HEK293 (cell line): ENCODE measurements around the gene TNFRSF9.

Experiments used
- CTCF ChIP-seq: fragments of 450-650 bp; formaldehyde crosslinking; IDR thresholded peaks from 2 replicates; pipeline ENCODE4 v1.5.1; 2016; ENCODE audit warnings: missing biosample characterization, missing genetic modification characterization
- PATZ1 ChIP-seq: fragments of 450-650 bp; formaldehyde crosslinking; IDR thresholded peaks from 2 replicates; pipeline ENCODE4 v1.5.1; 2016; ENCODE audit warnings: missing biosample characterization, missing genetic modification characterization
- REPIN1 ChIP-seq: fragments of 450-650 bp; formaldehyde crosslinking; IDR thresholded peaks from 2 replicates; pipeline ENCODE4 v1.5.1; 2017; ENCODE audit warnings: missing biosample characterization, missing genetic modification characterization, low read depth
- YY1 ChIP-seq: fragments of 450-650 bp; formaldehyde crosslinking; IDR thresholded peaks from 2 replicates; pipeline ENCODE4 v1.5.1; 2018; ENCODE audit warnings: missing biosample characterization, missing genetic modification characterization
- ZBTB6 ChIP-seq: fragments of 450-650 bp; formaldehyde crosslinking; IDR thresholded peaks from 2 replicates; pipeline ENCODE4 v1.5.1; 2017; ENCODE audit warnings: missing biosample characterization, missing genetic modification characterization
- ZNF174 ChIP-seq: fragments of 450-650 bp; formaldehyde crosslinking; IDR thresholded peaks from 2 replicates; pipeline ENCODE4 v1.5.0; 2017; ENCODE audit warnings: missing biosample characterization, mild to moderate bottlenecking, missing genetic modification characterization
- ZNF175 ChIP-seq: fragments of 450-650 bp; formaldehyde crosslinking; IDR thresholded peaks from 2 replicates; pipeline ENCODE4 v1.5.1; 2016; ENCODE audit warnings: missing biosample characterization, missing genetic modification characterization
- ZNF24 ChIP-seq: fragments of 450-650 bp; formaldehyde crosslinking; IDR thresholded peaks from 2 replicates; pipeline ENCODE4 v1.5.1; 2016; ENCODE audit warnings: missing biosample characterization, missing genetic modification characterization
- ZNF274 ChIP-seq, 2 experiments: fragments of 200-500 bp in 1 of 2; fragments of 450-650 bp in 1 of 2; sonication (Bioruptor generic) in 1 of 2; formaldehyde crosslinking in 1 of 2; IDR thresholded peaks; 2 replicates each; pipeline versions ENCODE4 v1.5.1 to v1.6.1; 2014 to 2016; ENCODE audit warnings: borderline replicate concordance in 1 of 2, inconsistent platforms in 1 of 2, low read length in 1 of 2, missing biosample characterization in 1 of 2, missing genetic modification characterization in 1 of 2
- ZNF37A ChIP-seq: fragments of 450-650 bp; IDR thresholded peaks from 2 replicates; pipeline ENCODE4 v1.5.1; 2018; ENCODE audit warnings: missing biosample characterization, missing genetic modification characterization
- ZNF416 ChIP-seq: fragments of 450-650 bp; formaldehyde crosslinking; IDR thresholded peaks from 2 replicates; pipeline ENCODE4 v1.5.1; 2016; ENCODE audit warnings: missing biosample characterization, missing genetic modification characterization
- ZNF623 ChIP-seq: fragments of 450-650 bp; formaldehyde crosslinking; IDR thresholded peaks from 2 replicates; pipeline ENCODE4 v1.5.1; 2016; ENCODE audit warnings: missing biosample characterization, missing genetic modification characterization

- TF ChIP-seq ZNF37A (no peak), CTCF (tag by site-specific recombination) (no peak), ZNF174 (tag by site-specific recombination) (no peak), ZBTB6 (tag by site-specific recombination) (no peak), YY1 (no peak), ZNF416 (tag by site-specific recombination) (no peak), REPIN1 (tag by site-specific recombination) (no peak), PATZ1 (tag by site-specific recombination) (no peak), ZNF274 (IDR thresholded peaks at IDR 0.05; ENCODE audit: low read length) (no peak), ZNF274 (tag by site-specific recombination; IDR thresholded peaks at IDR 0.05; ENCODE audit: borderline replicate concordance) (no peak), ZNF175 (tag by site-specific recombination) (no peak), ZNF623 (tag by site-specific recombination) (no peak), ZNF24 (tag by site-specific recombination) (no peak)
Observed at GRCh38 chr1:7984811-7985210, 44.2 kb upstream of the TNFRSF9 start.
